HL-60 (cell line): ENCODE results near the gene SRCIN1.

ENCODE experiments used
- GABPA ChIP-seq: IDR thresholded peaks from 2 replicates; pipeline ENCODE4 v1.6.1; 2012; ENCODE audit warnings: low read depth
- POLR2AphosphoS5 ChIP-seq: IDR thresholded peaks from 2 replicates; pipeline ENCODE4 v1.6.1; 2012; ENCODE audit warnings: low read depth
- TF ChIP-seq, protein P1 (sequence below): IDR thresholded peaks from one replicate; pipeline ENCODE4 v1.5.1; 2011; ENCODE audit warnings: low read length, control low read depth, inconsistent platforms; ENCODE audit not compliant: insufficient read depth
- TF ChIP-seq, protein P2 (sequence below): IDR thresholded peaks from 2 replicates; pipeline ENCODE4 v1.6.1; 2012; ENCODE audit warnings: low read depth; ENCODE audit not compliant: insufficient replicate concordance

DNA sequence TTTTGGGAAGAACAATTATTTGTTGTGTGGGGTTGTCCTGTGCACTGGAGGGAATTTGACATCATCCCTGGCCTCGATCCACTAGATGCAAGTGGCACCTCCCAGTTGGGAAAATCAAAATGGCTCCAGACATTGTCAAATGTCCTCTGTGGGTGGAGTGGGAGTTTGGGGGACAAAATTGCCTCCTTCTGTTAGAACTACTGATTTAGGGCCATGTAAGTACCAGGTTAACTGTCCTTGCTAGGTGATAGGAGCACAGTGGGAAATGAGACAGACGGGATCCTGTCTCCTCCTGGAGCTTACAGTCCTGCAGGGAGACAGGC, 120.6 kb downstream of the SRCIN1 start:
- TF ChIP-seq, protein P1, sequence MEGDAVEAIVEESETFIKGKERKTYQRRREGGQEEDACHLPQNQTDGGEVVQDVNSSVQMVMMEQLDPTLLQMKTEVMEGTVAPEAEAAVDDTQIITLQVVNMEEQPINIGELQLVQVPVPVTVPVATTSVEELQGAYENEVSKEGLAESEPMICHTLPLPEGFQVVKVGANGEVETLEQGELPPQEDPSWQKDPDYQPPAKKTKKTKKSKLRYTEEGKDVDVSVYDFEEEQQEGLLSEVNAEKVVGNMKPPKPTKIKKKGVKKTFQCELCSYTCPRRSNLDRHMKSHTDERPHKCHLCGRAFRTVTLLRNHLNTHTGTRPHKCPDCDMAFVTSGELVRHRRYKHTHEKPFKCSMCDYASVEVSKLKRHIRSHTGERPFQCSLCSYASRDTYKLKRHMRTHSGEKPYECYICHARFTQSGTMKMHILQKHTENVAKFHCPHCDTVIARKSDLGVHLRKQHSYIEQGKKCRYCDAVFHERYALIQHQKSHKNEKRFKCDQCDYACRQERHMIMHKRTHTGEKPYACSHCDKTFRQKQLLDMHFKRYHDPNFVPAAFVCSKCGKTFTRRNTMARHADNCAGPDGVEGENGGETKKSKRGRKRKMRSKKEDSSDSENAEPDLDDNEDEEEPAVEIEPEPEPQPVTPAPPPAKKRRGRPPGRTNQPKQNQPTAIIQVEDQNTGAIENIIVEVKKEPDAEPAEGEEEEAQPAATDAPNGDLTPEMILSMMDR: no peak
- TF ChIP-seq GABPA (no peak), POLR2AphosphoS5 (no peak)
- TF ChIP-seq, protein P2, sequence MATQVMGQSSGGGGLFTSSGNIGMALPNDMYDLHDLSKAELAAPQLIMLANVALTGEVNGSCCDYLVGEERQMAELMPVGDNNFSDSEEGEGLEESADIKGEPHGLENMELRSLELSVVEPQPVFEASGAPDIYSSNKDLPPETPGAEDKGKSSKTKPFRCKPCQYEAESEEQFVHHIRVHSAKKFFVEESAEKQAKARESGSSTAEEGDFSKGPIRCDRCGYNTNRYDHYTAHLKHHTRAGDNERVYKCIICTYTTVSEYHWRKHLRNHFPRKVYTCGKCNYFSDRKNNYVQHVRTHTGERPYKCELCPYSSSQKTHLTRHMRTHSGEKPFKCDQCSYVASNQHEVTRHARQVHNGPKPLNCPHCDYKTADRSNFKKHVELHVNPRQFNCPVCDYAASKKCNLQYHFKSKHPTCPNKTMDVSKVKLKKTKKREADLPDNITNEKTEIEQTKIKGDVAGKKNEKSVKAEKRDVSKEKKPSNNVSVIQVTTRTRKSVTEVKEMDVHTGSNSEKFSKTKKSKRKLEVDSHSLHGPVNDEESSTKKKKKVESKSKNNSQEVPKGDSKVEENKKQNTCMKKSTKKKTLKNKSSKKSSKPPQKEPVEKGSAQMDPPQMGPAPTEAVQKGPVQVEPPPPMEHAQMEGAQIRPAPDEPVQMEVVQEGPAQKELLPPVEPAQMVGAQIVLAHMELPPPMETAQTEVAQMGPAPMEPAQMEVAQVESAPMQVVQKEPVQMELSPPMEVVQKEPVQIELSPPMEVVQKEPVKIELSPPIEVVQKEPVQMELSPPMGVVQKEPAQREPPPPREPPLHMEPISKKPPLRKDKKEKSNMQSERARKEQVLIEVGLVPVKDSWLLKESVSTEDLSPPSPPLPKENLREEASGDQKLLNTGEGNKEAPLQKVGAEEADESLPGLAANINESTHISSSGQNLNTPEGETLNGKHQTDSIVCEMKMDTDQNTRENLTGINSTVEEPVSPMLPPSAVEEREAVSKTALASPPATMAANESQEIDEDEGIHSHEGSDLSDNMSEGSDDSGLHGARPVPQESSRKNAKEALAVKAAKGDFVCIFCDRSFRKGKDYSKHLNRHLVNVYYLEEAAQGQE: no peak
